HK-2 (cell line): ENCODE measurements around the gene INTS6L.

Experiments
- DNase-seq: peaks from one replicate; pipeline ENCODE4 v3.0.0-alpha.2; 2018; ENCODE audit not compliant: unreplicated experiment

Gene INTS6L

GRCh38 chrX:135520553-135521404, at the start of gene INTS6L:
Gene INTS6L (plus strand): TSS chrX:135520660. CDS start chrX:135520993, 333 bp downstream.
- peak; percentile 81 for DNase-seq

- no peak for DNase-seq
Measured at GRCh38 chrX:135476378-135476777, 44.1 kb upstream of the INTS6L start.

- DNase-seq: peak; percentile 41
Measured at GRCh38 chrX:135477576-135477975, 42.9 kb upstream of the INTS6L start.

- DNase-seq: no peak
Measured at GRCh38 chrX:135480076-135480475, 40.4 kb upstream of the INTS6L start.

- no peak for DNase-seq
Measured at GRCh38 chrX:135481696-135482179, 38.7 kb upstream of the INTS6L start.

- peak; percentile 1 for DNase-seq
Measured at GRCh38 chrX:135484641-135485289, 35.7 kb upstream of the INTS6L start.

GRCh38 chrX:135489542-135489941, 30.9 kb upstream of the INTS6L start:
- DNase-seq: no peak

GRCh38 chrX:135490979-135491514, 29.4 kb upstream of the INTS6L start:
- no peak for DNase-seq

- no peak for DNase-seq
Measured at GRCh38 chrX:135494453-135494852, 26.0 kb upstream of the INTS6L start.

GRCh38 chrX:135497736-135498135, 22.7 kb upstream of the INTS6L start:
- DNase-seq: no peak

- no peak for DNase-seq
Measured at GRCh38 chrX:135498236-135498635, 22.2 kb upstream of the INTS6L start.

- no peak for DNase-seq
Measured at GRCh38 chrX:135505351-135505750, 15.1 kb upstream of the INTS6L start.

GRCh38 chrX:135509885-135510284, 10.6 kb upstream of the INTS6L start:
- no peak for DNase-seq

GRCh38 chrX:135512508-135513129, 7.8 kb upstream of the INTS6L start:
- no peak for DNase-seq

GRCh38 chrX:135513130-135513515, 7.3 kb upstream of the INTS6L start:
- DNase-seq: no peak

GRCh38 chrX:135516376-135516775, 4.1 kb upstream of the INTS6L start:
- DNase-seq: no peak

GRCh38 chrX:135518161-135518560, 2.3 kb upstream of the INTS6L start:
- DNase-seq: no peak

GRCh38 chrX:135520022-135520552, 373 bp upstream of the INTS6L start:
- DNase-seq: no peak

GRCh38 chrX:135521405-135522131, 1.1 kb downstream of the INTS6L start:
- peak; percentile 83 for DNase-seq

- no peak for DNase-seq
Measured at GRCh38 chrX:135522132-135522530, 1.7 kb downstream of the INTS6L start.
